HEK293 (cell line): ENCODE data around the gene RFNG.

Source experiments
- ELK4 ChIP-seq: IDR thresholded peaks from 2 replicates; pipeline ENCODE4 v1.6.1; 2011; ENCODE audit warnings: mild to moderate bottlenecking, low read depth, low read length, borderline replicate concordance
- GLIS2 ChIP-seq: fragments of 450-650 bp; formaldehyde crosslinking; IDR thresholded peaks from 2 replicates; pipeline ENCODE4 v1.5.1; 2016; ENCODE audit warnings: missing biosample characterization, missing genetic modification characterization
- PRDM2 ChIP-seq: fragments of 450-650 bp; formaldehyde crosslinking; IDR thresholded peaks from 2 replicates; pipeline ENCODE4 v1.5.1; 2016; ENCODE audit warnings: missing biosample characterization, missing genetic modification characterization, borderline replicate concordance
- REPIN1 ChIP-seq: fragments of 450-650 bp; formaldehyde crosslinking; IDR thresholded peaks from 2 replicates; pipeline ENCODE4 v1.5.1; 2017; ENCODE audit warnings: missing biosample characterization, missing genetic modification characterization, low read depth
- SETDB1 ChIP-seq: IDR thresholded peaks from one replicate; pipeline ENCODE4 v1.6.1; 2017; ENCODE audit warnings: mild to moderate bottlenecking, low read length, moderate library complexity, mixed read lengths; ENCODE audit not compliant: insufficient read length
- ZBTB17 ChIP-seq: fragments of 450-650 bp; formaldehyde crosslinking; IDR thresholded peaks from 2 replicates; pipeline ENCODE4 v1.5.1; 2016; ENCODE audit warnings: missing biosample characterization, missing genetic modification characterization
- ZNF112 ChIP-seq: fragments of 450-650 bp; formaldehyde crosslinking; IDR thresholded peaks from 2 replicates; pipeline ENCODE4 v1.5.0; 2017; ENCODE audit warnings: missing biosample characterization, missing genetic modification characterization
- ZNF26 ChIP-seq: fragments of 450-650 bp; formaldehyde crosslinking; IDR thresholded peaks from 2 replicates; pipeline ENCODE4 v1.5.1; 2016; ENCODE audit warnings: missing biosample characterization, missing genetic modification characterization
- ZNF280D ChIP-seq: fragments of 450-650 bp; formaldehyde crosslinking; IDR thresholded peaks from 2 replicates; pipeline ENCODE4 v1.5.1; 2016; ENCODE audit warnings: missing biosample characterization, missing genetic modification characterization
- ZNF302 ChIP-seq: fragments of 450-650 bp; formaldehyde crosslinking; IDR thresholded peaks from 2 replicates; pipeline ENCODE4 v1.5.1; 2016; ENCODE audit warnings: missing biosample characterization, missing genetic modification characterization, low read depth
- ZNF311 ChIP-seq: fragments of 450-650 bp; formaldehyde crosslinking; IDR thresholded peaks from 2 replicates; pipeline ENCODE4 v1.5.1; 2017; ENCODE audit warnings: missing biosample characterization, missing genetic modification characterization, borderline replicate concordance
- ZNF354C ChIP-seq: fragments of 450-650 bp; formaldehyde crosslinking; IDR thresholded peaks from 2 replicates; pipeline ENCODE4 v1.5.1; 2016; ENCODE audit warnings: missing biosample characterization, missing genetic modification characterization, low read depth, borderline replicate concordance
- ZNF362 ChIP-seq: fragments of 450-650 bp; formaldehyde crosslinking; IDR thresholded peaks from 2 replicates; pipeline ENCODE4 v1.5.1; 2016; ENCODE audit warnings: missing biosample characterization, missing genetic modification characterization
- ZNF391 ChIP-seq: fragments of 450-650 bp; formaldehyde crosslinking; IDR thresholded peaks from 2 replicates; pipeline ENCODE4 v1.5.1; 2016; ENCODE audit warnings: low read depth, missing biosample characterization, missing genetic modification characterization, borderline replicate concordance
- ZNF433 ChIP-seq: fragments of 450-650 bp; formaldehyde crosslinking; IDR thresholded peaks from 2 replicates; pipeline ENCODE4 v1.5.1; 2016; ENCODE audit warnings: missing biosample characterization, missing genetic modification characterization, low read depth
- ZNF473 ChIP-seq: fragments of 450-650 bp; formaldehyde crosslinking; IDR thresholded peaks from 2 replicates; pipeline ENCODE4 v1.5.1; 2017; ENCODE audit warnings: missing biosample characterization, missing genetic modification characterization
- ZNF514 ChIP-seq: fragments of 450-650 bp; formaldehyde crosslinking; IDR thresholded peaks from 2 replicates; pipeline ENCODE4 v1.5.1; 2016; ENCODE audit warnings: missing biosample characterization, missing genetic modification characterization
- ZNF549 ChIP-seq: fragments of 450-650 bp; IDR thresholded peaks from 2 replicates; pipeline ENCODE4 v1.5.1; 2018; ENCODE audit warnings: missing biosample characterization, missing genetic modification characterization, mild to moderate bottlenecking, inconsistent platforms, moderate library complexity
- ZNF610 ChIP-seq: fragments of 450-650 bp; formaldehyde crosslinking; IDR thresholded peaks from 2 replicates; pipeline ENCODE4 v1.5.1; 2016; ENCODE audit warnings: missing biosample characterization, missing genetic modification characterization, borderline replicate concordance
- ZNF626 ChIP-seq: fragments of 450-650 bp; sonication (Bioruptor Pico); formaldehyde crosslinking; IDR thresholded peaks from 2 replicates; pipeline ENCODE4 v1.5.1; 2018; ENCODE audit warnings: missing biosample characterization, missing genetic modification characterization, inconsistent platforms
- ZNF654 ChIP-seq: fragments of 450-650 bp; formaldehyde crosslinking; IDR thresholded peaks from 2 replicates; pipeline ENCODE4 v1.5.1; 2016; ENCODE audit warnings: low read depth, missing biosample characterization, missing genetic modification characterization
- ZNF785 ChIP-seq: fragments of 450-650 bp; formaldehyde crosslinking; IDR thresholded peaks from 2 replicates; pipeline ENCODE4 v1.5.1; 2016; ENCODE audit warnings: missing biosample characterization, missing genetic modification characterization
- ZNF791 ChIP-seq: fragments of 450-650 bp; formaldehyde crosslinking; IDR thresholded peaks from 2 replicates; pipeline ENCODE4 v1.5.1; 2016; ENCODE audit warnings: missing biosample characterization, missing genetic modification characterization
- ZNF843 ChIP-seq: fragments of 450-650 bp; formaldehyde crosslinking; IDR thresholded peaks from 2 replicates; pipeline ENCODE4 v1.5.1; 2016; ENCODE audit warnings: missing biosample characterization, missing genetic modification characterization

RFNG gene

DNA sequence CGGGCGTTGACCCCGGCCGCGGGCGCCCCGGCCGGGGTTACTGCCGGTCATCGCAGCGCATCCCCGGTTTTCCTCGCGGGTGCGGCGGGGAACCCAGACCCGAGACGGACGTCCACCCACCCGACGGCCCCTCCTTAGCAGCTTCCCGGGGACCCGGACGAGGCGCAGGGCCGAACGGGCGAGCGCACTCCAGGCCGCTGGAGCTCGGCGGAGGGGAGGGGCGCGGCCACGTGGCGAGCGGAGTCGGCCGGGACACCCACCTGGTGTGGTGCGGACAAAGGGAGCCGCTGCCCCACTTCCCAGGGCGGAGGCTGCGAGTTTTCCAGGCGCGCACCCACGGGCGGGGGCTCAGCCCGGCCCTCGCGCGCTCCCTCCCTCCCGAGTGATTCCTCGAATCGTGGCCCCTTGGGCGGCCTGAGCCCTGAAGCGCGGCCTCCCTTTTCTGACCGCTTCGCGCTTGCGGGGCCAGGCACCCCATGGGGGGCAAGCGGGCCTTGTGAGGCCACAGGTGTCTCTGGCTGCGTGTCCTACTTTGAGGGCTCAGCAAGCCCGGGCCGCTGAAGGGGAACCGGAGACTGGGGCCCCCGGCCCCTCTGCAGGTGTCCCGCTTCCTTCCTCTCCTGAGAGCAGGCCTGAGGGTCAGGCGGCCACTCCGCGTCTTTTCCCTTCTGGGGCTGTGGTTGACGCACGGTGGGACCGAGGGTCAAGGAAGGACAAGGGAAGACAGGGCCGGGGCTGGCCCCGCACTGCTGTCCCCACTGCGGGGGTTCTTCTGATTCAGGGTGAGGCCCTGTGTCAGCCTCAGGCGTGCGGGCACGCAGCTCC, 47.5 kb upstream of the RFNG start (continued):
- TF ChIP-seq ZNF514 = no peak
- TF ChIP-seq ZNF473 (tag by site-specific recombination) = no peak
- peak; percentile 15; the same call in 1 of the 2 replicates for TF ChIP-seq GLIS2
- TF ChIP-seq ELK4 = no peak
- TF ChIP-seq ZNF26 = no peak
- TF ChIP-seq ZNF549 = no peak
- TF ChIP-seq ZNF112 (tag by site-specific recombination) = no peak
- no peak for TF ChIP-seq ZNF302 (tag by site-specific recombination)
- TF ChIP-seq ZNF354C = no peak
- no peak for TF ChIP-seq ZNF311 (tag by site-specific recombination)
- no peak for TF ChIP-seq ZNF791 (tag by site-specific recombination)
- no peak for TF ChIP-seq ZNF280D (tag by site-specific recombination)
- TF ChIP-seq ZBTB17 = no peak
- TF ChIP-seq SETDB1 = no peak
- no peak for TF ChIP-seq ZNF610 (tag by site-specific recombination)
- no peak for TF ChIP-seq ZNF433
- no peak for TF ChIP-seq ZNF843
- TF ChIP-seq ZNF626 (tag by site-specific recombination) = no peak
- TF ChIP-seq PRDM2 = no peak
- peak; percentile 69; the same call in 1 of the 2 replicates for TF ChIP-seq REPIN1 (tag by site-specific recombination)
- no peak for TF ChIP-seq ZNF362 (tag by site-specific recombination)
- no peak for TF ChIP-seq ZNF785
- TF ChIP-seq ZNF391 (tag by site-specific recombination) = no peak
- TF ChIP-seq ZNF654 (tag by site-specific recombination) = no peak
